HepG2 (cell line): ENCODE results near the gene FAM117A. TPM values are rescaled to one million over a fixed set of nuclear protein-coding genes. Genes with fewer than 3 reads are reported as not detected.

Source experiments
- EEA1 ChIP-seq: sonication (generic); formaldehyde crosslinking; IDR thresholded peaks from 2 replicates; pipeline ENCODE4 v1.5.1; 2020; ENCODE audit warnings: mild to moderate bottlenecking, missing genetic modification reagents, borderline replicate concordance
- ERF ChIP-seq: IDR thresholded peaks from 2 replicates; pipeline ENCODE4 v1.6.1; 2018; ENCODE audit warnings: missing biosample characterization, missing genetic modification reagents
- GABPB1 ChIP-seq: IDR thresholded peaks from 2 replicates; pipeline ENCODE4 v1.6.1; 2016; ENCODE audit warnings: mild to moderate bottlenecking, missing genetic modification reagents, moderate library complexity, missing compliant biosample characterization
- HNF4G ChIP-seq, 2 experiments: sonication (generic) in 1 of 2; formaldehyde crosslinking in 1 of 2; IDR thresholded peaks; 2 replicates each; pipeline versions ENCODE4 v1.4.0 to v1.6.1; 2011 to 2020; ENCODE audit warnings: borderline replicate concordance in 2 of 2, low read depth in 2 of 2, mild to moderate bottlenecking in 2 of 2, low read length in 1 of 2, missing genetic modification reagents in 1 of 2, moderate library complexity in 1 of 2
- KLF6 ChIP-seq: IDR thresholded peaks from 2 replicates; pipeline ENCODE4 v1.8.0; 2016; ENCODE audit warnings: missing biosample characterization, missing genetic modification reagents
- MED1 ChIP-seq: sonication (generic); formaldehyde crosslinking; IDR thresholded peaks from 2 replicates; pipeline ENCODE4 v1.4.0; 2020; ENCODE audit warnings: missing genetic modification reagents
- SAFB2 ChIP-seq: sonication (generic); formaldehyde crosslinking; IDR thresholded peaks from 2 replicates; pipeline ENCODE4 v1.5.1; 2020; ENCODE audit warnings: missing genetic modification reagents, low read depth, mild to moderate bottlenecking, borderline replicate concordance
- SOX13 ChIP-seq, 3 experiments: fragments of 450-650 bp in 1 of 3; sonication (generic) in 1 of 3; formaldehyde crosslinking in 1 of 3; IDR thresholded peaks in 2 of 3; conservative IDR thresholded peaks in 1 of 3; 2 replicates each; pipeline versions ENCODE4 v1.5.0 to v1.6.1; 2016 to 2020; ENCODE audit warnings: antibody characterized with exemption in 1 of 3, mild to moderate bottlenecking in 1 of 3, missing compliant biosample characterization in 1 of 3, missing genetic modification reagents in 1 of 3, moderate library complexity in 1 of 3
- TBL1XR1 ChIP-seq: fragments of 150-350 bp; IDR thresholded peaks from 2 replicates; pipeline ENCODE4 v1.6.1; 2014; ENCODE audit warnings: borderline replicate concordance, low read length; ENCODE audit not compliant: partially characterized antibody
- ZNF205 ChIP-seq: IDR thresholded peaks from 2 replicates; pipeline ENCODE4 v1.6.1; 2018; ENCODE audit warnings: missing biosample characterization, missing genetic modification reagents
- ZNF224 ChIP-seq: sonication (generic); formaldehyde crosslinking; IDR thresholded peaks from 2 replicates; pipeline ENCODE4 v1.5.0; 2020; ENCODE audit warnings: mild to moderate bottlenecking, missing genetic modification reagents
- ZNF44 ChIP-seq: sonication (generic); formaldehyde crosslinking; IDR thresholded peaks from 2 replicates; pipeline ENCODE4 v1.5.1; 2020; ENCODE audit warnings: mild to moderate bottlenecking, missing genetic modification reagents
- ZNF460 ChIP-seq: sonication (generic); formaldehyde crosslinking; IDR thresholded peaks from 2 replicates; pipeline ENCODE4 v1.5.1; 2020; ENCODE audit warnings: missing genetic modification reagents, mild to moderate bottlenecking, borderline replicate concordance
- ZNF646 ChIP-seq: sonication (generic); formaldehyde crosslinking; IDR thresholded peaks from 2 replicates; pipeline ENCODE4 v1.9.0; 2021; ENCODE audit warnings: mild to moderate bottlenecking, missing genetic modification reagents
- ZNF674 ChIP-seq: sonication (generic); formaldehyde crosslinking; IDR thresholded peaks from 2 replicates; pipeline ENCODE4 v1.5.0; 2020; ENCODE audit warnings: low read depth, mild to moderate bottlenecking, missing genetic modification reagents
- ZNF687 ChIP-seq: sonication (generic); formaldehyde crosslinking; IDR thresholded peaks from 2 replicates; pipeline ENCODE4 v1.5.1; 2020; ENCODE audit warnings: mild to moderate bottlenecking, missing genetic modification reagents, moderate library complexity
- polyA plus RNA-seq, 8 experiments: library from polyadenylated mRNA; depleted of rRNA in 3 of 8; stranded (reverse) in 7 of 8; unstranded in 1 of 8; fragments of >200 nt; fragmentation: Illumina TruSeq in 4 of 8; extraction: Trizol in 4 of 8; gene quantifications; 2 replicates each; pipeline versions ENCODE4 v1.2.1 to v1.2.3, GENCODE V29; 2011 to 2016; ENCODE audit warnings: low read depth in 4 of 8, missing spikeins in 1 of 8, mixed read lengths in 1 of 8; ENCODE audit not compliant: insufficient read depth in 1 of 8
- total RNA-seq, 5 experiments: library from RNA; depleted of rRNA; stranded (reverse); fragments of >200 nt; fragmentation: Illumina TruSeq; extraction: Trizol; gene quantifications; 2 replicates each; pipeline ENCODE4 v1.2.3, GENCODE V29; 2016; ENCODE audit warnings: low read depth in 1 of 5

FAM117A gene
- total and polyA plus RNA-seq, 2 of the 13 experiments (the other 11 are each of a cell fraction or from before 2014, with no cell fraction given): 12.1 to 19.8 TPM

GRCh38 chr17:49707608-49708514 is 56.1 kb downstream of the FAM117A start, which contains the start of gene SLC35B1 (continued):
- TF ChIP-seq ZNF687 (CRISPR knock-in tag): peak; percentile 82
- 0 out of 2 replicates have a peak, but pooled peaks have one; percentile 35 for TF ChIP-seq ZNF646
- TF ChIP-seq ERF (CRISPR knock-in tag): peak; percentile 65
- TF ChIP-seq TBL1XR1: peak; percentile 30
- TF ChIP-seq ZNF674 (CRISPR knock-in tag): no peak
- no peak; the same call in none of the 2 replicates for TF ChIP-seq ZNF224 (CRISPR knock-in tag)
- peak; percentile 38; the same call in 1 of the 2 replicates for TF ChIP-seq SAFB2 (CRISPR knock-in tag)
- peak; percentile 85 for TF ChIP-seq GABPB1 (CRISPR knock-in tag)
- TF ChIP-seq ZNF44 (CRISPR knock-in tag): peak; percentile 91; the same call in 1 of the 2 replicates
- TF ChIP-seq MED1 (CRISPR knock-in tag): peak; percentile 69
- 0 out of 2 replicates have a peak, but pooled peaks have one; percentile 11 for TF ChIP-seq SOX13 (IDR thresholded peaks at IDR 0.05)
- TF ChIP-seq SOX13 (CRISPR knock-in tag; conservative IDR thresholded peaks at IDR 0.05 in 1 of 2, IDR thresholded peaks at IDR 0.05 in 1 of 2): peak in 1 of 2 experiments; percentile 52; a peak in 1 of 4 replicates
- TF ChIP-seq KLF6 (CRISPR knock-in tag): peak; percentile 85; the same call in 1 of the 2 replicates
- peak; percentile 52; the same call in 1 of the 2 replicates for TF ChIP-seq EEA1 (CRISPR knock-in tag)
- no peak; the same call in 1 of the 2 replicates for TF ChIP-seq ZNF460 (CRISPR knock-in tag)
- peak; percentile 28; the same call in 1 of the 2 replicates for TF ChIP-seq HNF4G (IDR thresholded peaks at IDR 0.05; ENCODE audit: borderline replicate concordance, low read depth, low read length)
- TF ChIP-seq HNF4G (CRISPR knock-in tag; IDR thresholded peaks at IDR 0.05; ENCODE audit: borderline replicate concordance, low read depth): 0 out of 2 replicates have a peak, but pooled peaks have one; percentile 59
- TF ChIP-seq ZNF205 (CRISPR knock-in tag): 0 out of 2 replicates have a peak, but pooled peaks have one; percentile 53
